ENCODE data around the gene HLA-A.

HLA-A gene

GRCh38 chr6:29990931-29991330, 48.6 kb downstream of the HLA-A start:
- H3K36me3 ChIP-seq (ENCODE audit: control insufficient read depth in 1 of 2, insufficient read depth in 2 of 2, low read length in 2 of 2), result no peaks in the 10 kb centered on the region
- H3K4ac ChIP-seq (ENCODE audit: low read depth, low read length), result no peak overlapping the region
- no peak overlapping the region for H3K23ac ChIP-seq (ENCODE audit: low read length)
- H3K9me3 ChIP-seq (ENCODE audit: insufficient read depth, low read depth, low read length), result no peaks in the 10 kb centered on the region
- no peak overlapping the region for H2BK5ac ChIP-seq (ENCODE audit: low read depth, low read length, poor library complexity)
- no peak overlapping the region for H3K14ac ChIP-seq (ENCODE audit: low read length)
- H3K79me1 ChIP-seq (ENCODE audit: low read length), result no peaks in the 10 kb centered on the region
- no peak overlapping the region for H2AFZ ChIP-seq (ENCODE audit: insufficient read depth, low read length, poor library complexity)
- H3K4me2 ChIP-seq (ENCODE audit: low read length), result no peak overlapping the region
- no peak overlapping the region for H2AK5ac ChIP-seq (ENCODE audit: low read length)
- H4K91ac ChIP-seq (ENCODE audit: low read depth, low read length), result no peak overlapping the region
- H3K27ac ChIP-seq (ENCODE audit: low read depth, low read length), result no peak overlapping the region
- no peak for DNase-seq
- no peaks in the 10 kb centered on the region for H3K4me1 ChIP-seq (ENCODE audit: control insufficient read depth in 1 of 2, insufficient read depth in 2 of 2, low read length in 2 of 2)
- H4K8ac ChIP-seq (ENCODE audit: low read depth, low read length), result no peak overlapping the region
- no peak overlapping the region for H3K9ac ChIP-seq (ENCODE audit: low read length)
- no peak overlapping the region for H3K4me3 ChIP-seq (ENCODE audit: low read depth, low read length)
- no peaks in the 10 kb centered on the region for H3K27me3 ChIP-seq (ENCODE audit: insufficient read depth, low read length)
- no peak overlapping the region for H2BK120ac ChIP-seq (ENCODE audit: insufficient read depth, low read length, poor library complexity)
- H4K12ac ChIP-seq (ENCODE audit: low read depth, low read length), result no peak overlapping the region
- H3K79me2 ChIP-seq (ENCODE audit: control insufficient read depth, insufficient read depth, low read length, poor library complexity), result no peaks in the 10 kb centered on the region
- no peak overlapping the region for H2BK12ac ChIP-seq (ENCODE audit: low read length)
- H3K18ac ChIP-seq (ENCODE audit: low read length), result no peak overlapping the region

DNA sequence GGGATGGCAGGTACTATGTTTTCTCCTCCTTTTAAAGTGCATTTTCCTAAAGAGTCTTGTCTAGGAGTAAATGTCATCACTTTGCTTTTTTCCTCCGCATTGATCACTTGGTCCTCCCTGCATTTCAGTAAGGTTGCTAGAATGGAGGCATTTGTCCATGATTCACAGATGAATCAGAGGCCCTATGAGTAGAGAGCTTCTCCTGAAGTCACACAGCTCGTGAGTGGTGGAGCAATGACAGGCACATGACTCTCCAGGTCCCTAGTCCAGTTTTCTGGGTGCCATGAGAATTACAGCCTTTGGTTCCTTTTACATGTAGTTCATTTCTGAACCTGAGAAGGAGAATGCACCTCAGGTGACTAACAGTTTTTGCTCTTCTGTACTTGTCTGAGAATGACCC, 50.5 kb downstream of the HLA-A start:
- Histone ChIP-seq H2AFZ (ENCODE audit: insufficient read depth, low read length, poor library complexity) (no peak overlapping the region), H3K4me2 (ENCODE audit: low read length) (no peak overlapping the region), H4K12ac (ENCODE audit: low read depth, low read length) (no peak overlapping the region), H3K9me3 (ENCODE audit: insufficient read depth, low read depth, low read length) (no peaks in the 10 kb centered on the region), H3K79me2 (ENCODE audit: control insufficient read depth, insufficient read depth, low read length, poor library complexity) (no peaks in the 10 kb centered on the region), H3K4me1 (ENCODE audit: control insufficient read depth in 1 of 2, insufficient read depth in 2 of 2, low read length in 2 of 2) (no peaks in the 10 kb centered on the region), H2AK5ac (ENCODE audit: low read length) (no peak overlapping the region), H3K14ac (ENCODE audit: low read length) (no peak overlapping the region), H3K4me3 (ENCODE audit: low read depth, low read length) (no peak overlapping the region), H2BK12ac (ENCODE audit: low read length) (no peak overlapping the region), H3K27me3 (ENCODE audit: insufficient read depth, low read length) (no peaks in the 10 kb centered on the region), H3K9ac (ENCODE audit: low read length) (no peak overlapping the region), H3K27ac (ENCODE audit: low read depth, low read length) (no peak overlapping the region), H2BK120ac (ENCODE audit: insufficient read depth, low read length, poor library complexity) (no peak overlapping the region), H3K18ac (ENCODE audit: low read length) (no peak overlapping the region), H3K36me3 (ENCODE audit: control insufficient read depth in 1 of 2, insufficient read depth in 2 of 2, low read length in 2 of 2) (no peaks in the 10 kb centered on the region), H4K91ac (ENCODE audit: low read depth, low read length) (no peak overlapping the region), H3K79me1 (ENCODE audit: low read length) (no peaks in the 10 kb centered on the region), H4K8ac (ENCODE audit: low read depth, low read length) (no peak overlapping the region), H3K4ac (ENCODE audit: low read depth, low read length) (no peak overlapping the region), H3K23ac (ENCODE audit: low read length) (no peak overlapping the region), H2BK5ac (ENCODE audit: low read depth, low read length, poor library complexity) (no peak overlapping the region)
- no CpG with 5 or more reads among the region's 2 CpGs for WGBS (ENCODE audit: extremely low coverage, insufficient coverage, insufficient read length)
- DNase-seq, result peak in 1 of 2 donors; percentile 12

DNA sequence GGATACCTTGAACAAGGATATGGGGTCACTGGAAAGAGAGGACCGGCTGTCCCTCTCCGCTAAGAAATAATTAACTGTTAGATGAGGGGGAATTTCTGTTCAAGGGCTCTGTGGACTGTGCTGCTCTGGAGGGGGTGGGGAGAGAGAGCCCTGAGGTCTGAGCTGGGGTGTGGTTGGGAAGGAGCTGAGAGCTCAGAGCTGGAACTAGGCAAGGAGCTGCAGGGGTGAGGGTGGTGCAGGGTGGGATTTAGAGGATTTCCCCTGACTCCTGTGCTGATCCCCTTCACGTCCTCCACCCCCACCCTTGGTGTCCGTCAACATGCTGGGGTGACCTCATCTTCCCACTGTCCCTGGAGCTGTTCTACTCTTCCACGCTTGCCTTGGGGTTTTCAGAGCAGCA, 52.5 kb downstream of the HLA-A start:
- no peak overlapping the region for H2BK12ac ChIP-seq (ENCODE audit: low read length)
- H3K27me3 ChIP-seq (ENCODE audit: insufficient read depth, low read length), result no peaks in the 10 kb centered on the region
- H4K12ac ChIP-seq (ENCODE audit: low read depth, low read length), result no peak overlapping the region
- H2BK5ac ChIP-seq (ENCODE audit: low read depth, low read length, poor library complexity), result no peak overlapping the region
- H2AK5ac ChIP-seq (ENCODE audit: low read length), result no peak overlapping the region
- H3K79me1 ChIP-seq (ENCODE audit: low read length), result no peaks in the 10 kb centered on the region
- no peaks in the 10 kb centered on the region for H3K4me1 ChIP-seq (ENCODE audit: control insufficient read depth in 1 of 2, insufficient read depth in 2 of 2, low read length in 2 of 2)
- H4K91ac ChIP-seq (ENCODE audit: low read depth, low read length), result no peak overlapping the region
- H3K36me3 ChIP-seq (ENCODE audit: control insufficient read depth in 1 of 2, insufficient read depth in 2 of 2, low read length in 2 of 2), result no peaks in the 10 kb centered on the region
- no peak overlapping the region for H3K4me2 ChIP-seq (ENCODE audit: low read length)
- H4K8ac ChIP-seq (ENCODE audit: low read depth, low read length), result no peak overlapping the region
- no peak overlapping the region for H2AFZ ChIP-seq (ENCODE audit: insufficient read depth, low read length, poor library complexity)
- H3K14ac ChIP-seq (ENCODE audit: low read length), result no peak overlapping the region
- H3K23ac ChIP-seq (ENCODE audit: low read length), result no peak overlapping the region
- no peak overlapping the region for H3K27ac ChIP-seq (ENCODE audit: low read depth, low read length)
- no peak overlapping the region for H3K9ac ChIP-seq (ENCODE audit: low read length)
- no peak overlapping the region for H3K4me3 ChIP-seq (ENCODE audit: low read depth, low read length)
- H3K18ac ChIP-seq (ENCODE audit: low read length), result no peak overlapping the region
- H3K79me2 ChIP-seq (ENCODE audit: control insufficient read depth, insufficient read depth, low read length, poor library complexity), result no peaks in the 10 kb centered on the region
- no CpG with 5 or more reads among the region's 5 CpGs for whole genome bisulfite sequencing (ENCODE audit: extremely low coverage, insufficient coverage, insufficient read length)
- H3K4ac ChIP-seq (ENCODE audit: low read depth, low read length), result no peak overlapping the region
- DNase-seq, result no peak
- peaks cover 2% of the 10 kb centered on the region for H3K9me3 ChIP-seq (ENCODE audit: insufficient read depth, low read depth, low read length)
- H2BK120ac ChIP-seq (ENCODE audit: insufficient read depth, low read length, poor library complexity), result no peak overlapping the region

GRCh38 chr6:29995340-29995777, 53.0 kb downstream of the HLA-A start:
- no peak overlapping the region for H4K91ac ChIP-seq (ENCODE audit: low read depth, low read length)
- no peak overlapping the region for H2BK5ac ChIP-seq (ENCODE audit: low read depth, low read length, poor library complexity)
- H2AFZ ChIP-seq (ENCODE audit: insufficient read depth, low read length, poor library complexity), result no peak overlapping the region
- H3K4me1 ChIP-seq (ENCODE audit: control insufficient read depth in 1 of 2, insufficient read depth in 2 of 2, low read length in 2 of 2), result no peaks in the 10 kb centered on the region
- H4K12ac ChIP-seq (ENCODE audit: low read depth, low read length), result no peak overlapping the region
- no peak overlapping the region for H2BK12ac ChIP-seq (ENCODE audit: low read length)
- peaks cover 2% of the 10 kb centered on the region for H3K9me3 ChIP-seq (ENCODE audit: insufficient read depth, low read depth, low read length)
- H2BK120ac ChIP-seq (ENCODE audit: insufficient read depth, low read length, poor library complexity), result no peak overlapping the region
- no peak overlapping the region for H2AK5ac ChIP-seq (ENCODE audit: low read length)
- H3K4me2 ChIP-seq (ENCODE audit: low read length), result no peak overlapping the region
- no peak overlapping the region for H3K27ac ChIP-seq (ENCODE audit: low read depth, low read length)
- no peak overlapping the region for H3K14ac ChIP-seq (ENCODE audit: low read length)
- H3K9ac ChIP-seq (ENCODE audit: low read length), result no peak overlapping the region
- no peaks in the 10 kb centered on the region for H3K79me2 ChIP-seq (ENCODE audit: control insufficient read depth, insufficient read depth, low read length, poor library complexity)
- no peak overlapping the region for H3K18ac ChIP-seq (ENCODE audit: low read length)
- H4K8ac ChIP-seq (ENCODE audit: low read depth, low read length), result no peak overlapping the region
- H3K4me3 ChIP-seq (ENCODE audit: low read depth, low read length), result no peak overlapping the region
- no peak overlapping the region for H3K4ac ChIP-seq (ENCODE audit: low read depth, low read length)
- WGBS (ENCODE audit: extremely low coverage, insufficient coverage, insufficient read length), result no CpG with 5 or more reads among the region's 2 CpGs
- no peak overlapping the region for H3K23ac ChIP-seq (ENCODE audit: low read length)
- no peaks in the 10 kb centered on the region for H3K36me3 ChIP-seq (ENCODE audit: control insufficient read depth in 1 of 2, insufficient read depth in 2 of 2, low read length in 2 of 2)
- DNase-seq, result no peak
- no peaks in the 10 kb centered on the region for H3K27me3 ChIP-seq (ENCODE audit: insufficient read depth, low read length)
- H3K79me1 ChIP-seq (ENCODE audit: low read length), result no peaks in the 10 kb centered on the region

Data from trophoblast cell (in vitro differentiated cells and primary cell).